HepG2 (cell line): Measurements from ENCODE around the gene KIN. TPM values are rescaled to one million over a fixed set of nuclear protein-coding genes. Genes with fewer than 3 reads are reported as not detected.

ENCODE experiments used
- ATAC-seq: fragments of 200-7000 bp; cut with Tn5 transposase; 3 replicates; pipeline ENCODE4 v1.9.1; 2020; ENCODE audit warnings: mild to moderate bottlenecking, moderate library complexity
- BruUV-seq: library from RNA; stranded (reverse); fragments of 400-500 nt; replicated peaks from 2 replicates; lab custom pipeline; 2021; lab: Mats Ljungman, UMichigan
- CTCF ChIA-PET: fragments of 300-600 bp; formaldehyde crosslinking; extraction: SDS; loops from one replicate; lab custom pipeline; 2021; ENCODE audit warnings: low total read pairs, inconsistent platforms, low intra/inter-chr PET ratio; lab: Yijun Ruan, JAX
- POLR2A ChIA-PET: fragments of 350-600 bp; sonication (Branson Sonifier 250); formaldehyde crosslinking; loops from one replicate; lab custom pipeline; 2020; ENCODE audit warnings: antibody characterized with exemption, inconsistent platforms; lab: Yijun Ruan, JAX
- DNase-seq: peaks from one replicate; pipeline ENCODE4 v3.0.0-alpha.2; 2015; ENCODE audit warnings: low spot score
- FAIRE-seq: peaks from 3 replicates; lab custom pipeline; 2011; peaks lifted over from hg19 to GRCh38; lab: Jason Lieb, UNC
- H2AFZ ChIP-seq: one replicate; pipeline ENCODE4 v1.6.1; 2011; ENCODE audit warnings: low read length, inconsistent platforms
- H3K27ac ChIP-seq: fragments of 300-600 bp; 3 replicates; pipeline ENCODE4 v1.8.0; 2011; ENCODE audit warnings: mixed run types, mild to moderate bottlenecking, mixed read lengths, low read length, inconsistent platforms; ENCODE audit not compliant: insufficient read depth; ENCODE audit errors: extremely low read length
- H3K27me3 ChIP-seq, 2 experiments: fragments of 200-600 bp in 1 of 2; 2 replicates in 1 of 2; 3 replicates in 1 of 2; pipeline versions ENCODE4 v1.6.0 to v1.8.0; 2011; ENCODE audit warnings: low read length in 2 of 2, mild to moderate bottlenecking in 2 of 2, moderate library complexity in 2 of 2, inconsistent platforms in 1 of 2; ENCODE audit not compliant: insufficient read depth in 2 of 2, control insufficient read depth in 1 of 2
- H3K36me3 ChIP-seq, 2 experiments: fragments of 200-600 bp in 1 of 2; replicated peaks in 1 of 2; 2 replicates in 1 of 2; 3 replicates in 1 of 2; pipeline versions ENCODE4 v1.5.1 to v1.8.0; 2011; ENCODE audit warnings: low read length in 2 of 2, inconsistent platforms in 1 of 2; ENCODE audit not compliant: insufficient read depth in 2 of 2, control insufficient read depth in 1 of 2
- H3K4me1 ChIP-seq: 2 replicates; pipeline ENCODE4 v1.5.1; 2012; ENCODE audit warnings: low read length, inconsistent platforms; ENCODE audit not compliant: insufficient read depth
- H3K4me2 ChIP-seq: 2 replicates; pipeline ENCODE4 v1.6.0; 2011; ENCODE audit warnings: low read depth, low read length, inconsistent platforms
- H3K4me3 ChIP-seq, 3 experiments: fragments of 200-600 bp in 1 of 3; sonication (generic), shearing (Covaris generic) in 1 of 3; replicated peaks in 1 of 3; 2 replicates each; pipeline ENCODE4 v1.5.1; 2011 to 2016; ENCODE audit warnings: low read length in 3 of 3, inconsistent platforms in 2 of 3, low read depth in 2 of 3, mild to moderate bottlenecking in 2 of 3, control low read depth in 1 of 3, mixed read lengths in 1 of 3; ENCODE audit not compliant: insufficient read depth in 1 of 3
- H3K79me2 ChIP-seq: one replicate; pipeline ENCODE4 v1.6.1; 2011; ENCODE audit warnings: low read length, inconsistent platforms; ENCODE audit not compliant: insufficient read depth
- H3K9ac ChIP-seq: 2 replicates; pipeline ENCODE4 v1.6.0; 2011; ENCODE audit warnings: mild to moderate bottlenecking, low read depth, low read length, inconsistent platforms; ENCODE audit not compliant: insufficient read depth
- H3K9me3 ChIP-seq: 2 replicates; pipeline ENCODE4 v1.5.1; 2012; ENCODE audit warnings: mild to moderate bottlenecking, low read length
- H4K20me1 ChIP-seq: 2 replicates; pipeline ENCODE4 v1.6.0; 2011; ENCODE audit warnings: inconsistent platforms, mild to moderate bottlenecking, low read length, moderate library complexity; ENCODE audit not compliant: insufficient read depth
- AGO1 ChIP-seq: fragments of 200-400 bp; formaldehyde crosslinking; IDR thresholded peaks from 2 replicates; pipeline ENCODE4 v1.6.1; 2017; ENCODE audit warnings: mild to moderate bottlenecking, low read depth, low read length, moderate library complexity; ENCODE audit not compliant: poor library complexity, severe bottlenecking
- ATRX ChIP-seq: sonication (generic); formaldehyde crosslinking; IDR thresholded peaks from 2 replicates; pipeline ENCODE4 v1.4.0; 2020; ENCODE audit warnings: missing genetic modification reagents, borderline replicate concordance
- CC2D1A ChIP-seq: sonication (generic); formaldehyde crosslinking; IDR thresholded peaks from 2 replicates; pipeline ENCODE4 v1.8.1; 2023; ENCODE audit warnings: mild to moderate bottlenecking, missing genetic modification reagents
- ELF1 ChIP-seq: sonication (generic); formaldehyde crosslinking; IDR thresholded peaks from 2 replicates; pipeline ENCODE4 v1.4.0; 2020; ENCODE audit warnings: missing genetic modification reagents
- FOSL2 ChIP-seq: sonication (generic); formaldehyde crosslinking; IDR thresholded peaks from 2 replicates; pipeline ENCODE4 v1.4.0; 2020; ENCODE audit warnings: missing genetic modification reagents
- FOXA3 ChIP-seq: IDR thresholded peaks from 2 replicates; pipeline ENCODE4 v1.6.1; 2016; ENCODE audit warnings: missing genetic modification reagents, missing compliant biosample characterization
- HOXA3 ChIP-seq: sonication (generic); formaldehyde crosslinking; IDR thresholded peaks from 2 replicates; pipeline ENCODE4 v1.5.0; 2020; ENCODE audit warnings: missing genetic modification reagents
- HOXD1 ChIP-seq: sonication (generic); formaldehyde crosslinking; IDR thresholded peaks from 2 replicates; pipeline ENCODE4 v1.5.0; 2020; ENCODE audit warnings: missing genetic modification reagents
- MAFK ChIP-seq, 2 experiments: IDR thresholded peaks in 1 of 2; conservative IDR thresholded peaks in 1 of 2; 2 replicates each; pipeline ENCODE4 v1.6.1; 2011; ENCODE audit warnings: improper control_type of control experiment in 2 of 2, low read length in 2 of 2
- MNT ChIP-seq: fragments of 450-650 bp; IDR thresholded peaks from 2 replicates; pipeline ENCODE4 v1.6.1; 2016
- NFE2 ChIP-seq: sonication (generic); formaldehyde crosslinking; IDR thresholded peaks from 2 replicates; pipeline ENCODE4 v1.4.0; 2020; ENCODE audit warnings: missing genetic modification reagents
- NFE2L2 ChIP-seq: fragments of 150-350 bp; IDR thresholded peaks from 2 replicates; pipeline ENCODE4 v1.6.1; 2014; ENCODE audit warnings: low read length
- NFYC ChIP-seq: IDR thresholded peaks from 2 replicates; pipeline ENCODE4 v1.6.1; 2016; ENCODE audit warnings: missing genetic modification reagents, missing compliant biosample characterization
- TEAD2 ChIP-seq: sonication (generic); formaldehyde crosslinking; IDR thresholded peaks from 2 replicates; pipeline ENCODE4 v1.9.0; 2021; ENCODE audit warnings: missing genetic modification reagents
- ZBTB4 ChIP-seq: sonication (generic); formaldehyde crosslinking; IDR thresholded peaks from 2 replicates; pipeline ENCODE4 v1.4.0; 2020; ENCODE audit warnings: missing genetic modification reagents, mild to moderate bottlenecking, borderline replicate concordance
- ZNF841 ChIP-seq: sonication (generic); formaldehyde crosslinking; IDR thresholded peaks from 2 replicates; pipeline ENCODE4 v1.8.1; 2023; ENCODE audit warnings: missing genetic modification reagents, borderline replicate concordance
- WGBS: methylation state at CpG from one replicate; pipeline ENCODE4 v1.1.6; 2017; ENCODE audit warnings: low lambda C conversion rate; 5-methylcytosine and 5-hydroxymethylcytosine counted together
- in situ Hi-C: cut with HindIII; loops from 2 replicates; pipeline ENCODE4 v1.10.0; 2017; ENCODE audit warnings: low pct_unique_long_range_greater_than_20kb; ENCODE audit not compliant: extremely low pct_ligation_motif_present
- intact Hi-C: fragments of 100-400 bp; cut with micrococcal nuclease; formaldehyde crosslinking; loops from one replicate; pipeline ENCODE4 v1.10.0; 2022; ENCODE audit not compliant: unreplicated experiment
- polyA plus RNA-seq, 8 experiments: library from polyadenylated mRNA; depleted of rRNA in 3 of 8; stranded (reverse) in 7 of 8; unstranded in 1 of 8; fragments of >200 nt; fragmentation: Illumina TruSeq in 4 of 8; extraction: Trizol in 4 of 8; gene quantifications; 2 replicates each; pipeline versions ENCODE4 v1.2.1 to v1.2.3, GENCODE V29; 2011 to 2016; ENCODE audit warnings: low read depth in 4 of 8, missing spikeins in 1 of 8, mixed read lengths in 1 of 8; ENCODE audit not compliant: insufficient read depth in 1 of 8
- total RNA-seq, 5 experiments: library from RNA; depleted of rRNA; stranded (reverse); fragments of >200 nt; fragmentation: Illumina TruSeq; extraction: Trizol; gene quantifications; 2 replicates each; pipeline ENCODE4 v1.2.3, GENCODE V29; 2016; ENCODE audit warnings: low read depth in 1 of 5

Gene KIN
- total and polyA plus RNA-seq, 2 of the 13 experiments (the other 11 are each of a cell fraction or from before 2014, with no cell fraction given), result 4.9 to 23.2 TPM

- TF ChIP-seq NFE2L2 (peak; percentile 43; the same call in 1 of the 2 replicates), ELF1 (CRISPR knock-in tag) (no peak), MAFK (conservative IDR thresholded peaks at IDR 0.05 in 1 of 2, IDR thresholded peaks at IDR 0.05 in 1 of 2; ENCODE audit: low read length in 2 of 2) (0 out of 4 replicates have a peak, but pooled peaks of 1 of the 2 experiments have one; percentile 3), FOSL2 (CRISPR knock-in tag) (0 out of 2 replicates have a peak, but pooled peaks have one; percentile 15), NFE2 (peak; percentile 54; the same call in 1 of the 2 replicates)
- CTCF ChIA-PET, result no interaction called here
- 92% methylated on average over 4 of the region's 4 CpGs for WGBS
- Histone ChIP-seq H2AFZ (no peak overlapping the region), H3K4me2 (no peak overlapping the region), H3K79me2 (peaks cover 13% of the 10 kb centered on the region), H3K9ac (no peak overlapping the region), H3K9me3 (no peaks in the 10 kb centered on the region), H3K4me1 (no peaks in the 10 kb centered on the region), H3K27me3 (no peaks in the 10 kb centered on the region; a peak in 1 of 5 replicates), H3K36me3 (peaks cover 0 to 24% of the 10 kb centered on the region in 2 experiments; a peak in 3 of 5 replicates), H4K20me1 (no peaks in the 10 kb centered on the region; the same call in 1 of the 2 replicates), H3K27ac (no peak overlapping the region), H3K4me3 (no peak overlapping the region)
- in situ Hi-C loops, result no loop called here
- POLR2A ChIA-PET, result no interaction called here
- no peak for DNase-seq
- ATAC-seq, result peak; percentile 79
- FAIRE-seq, result no peak
- intact Hi-C loops, result no loop called here
- no TSS peak for BruUV-seq
Observed at GRCh38 chr10:7826971-7827370, 39.2 kb upstream of the KIN start.

GRCh38 chr10:7824251-7824650, 36.5 kb upstream of the KIN start:
- FAIRE-seq (no peak), ATAC-seq (no peak), DNase-seq (no peak)
- WGBS, result 76% methylated on average over 3 of the region's 3 CpGs
- Histone ChIP-seq H3K9me3 (no peaks in the 10 kb centered on the region), H2AFZ (no peak overlapping the region), H3K79me2 (peaks cover 22% of the 10 kb centered on the region), H3K27ac (no peak overlapping the region), H4K20me1 (no peaks in the 10 kb centered on the region; the same call in none of the 2 replicates), H3K9ac (no peak overlapping the region), H3K4me2 (no peak overlapping the region), H3K4me1 (peaks cover 15% of the 10 kb centered on the region), H3K36me3 (peaks cover 2 to 24% of the 10 kb centered on the region in 2 experiments; a peak in 3 of 5 replicates), H3K4me3 (no peak overlapping the region), H3K27me3 (no peaks in the 10 kb centered on the region)
- in situ Hi-C loops (no loop called here), intact Hi-C loops (no loop called here)
- ChIA-PET POLR2A (no interaction called here), CTCF (no interaction called here)
- BruUV-seq, result no TSS peak
- TF ChIP-seq ATRX, result no peak
- no peak for TF ChIP-seq TEAD2 (CRISPR knock-in tag)
- TF ChIP-seq AGO1, result no peak
- no peak for TF ChIP-seq MNT
- no peak for TF ChIP-seq ZBTB4
- no peak for TF ChIP-seq FOXA3 (CRISPR knock-in tag)
- no peak for TF ChIP-seq NFYC
- TF ChIP-seq HOXD1, result no peak
- TF ChIP-seq ZNF841, result no peak
- TF ChIP-seq CC2D1A (CRISPR knock-in tag), result no peak
- TF ChIP-seq HOXA3 (CRISPR knock-in tag), result no peak
